Left ventricle myocardium inferior (tissue), 1 donor: ENCODE measurements around the gene ARHGAP24. TPM values are rescaled to one million over a fixed set of nuclear protein-coding genes. Genes with fewer than 3 reads are reported as not detected.

Experiments used
- DNase-seq: peaks from one replicate; pipeline ENCODE4 v3.0.0-alpha.2; 2020
- H3K27ac ChIP-seq: fragments of 200-600 bp; replicated peaks from 2 replicates; pipeline ENCODE4 v1.8.0; 2021
- H3K27me3 ChIP-seq: fragments of 200-600 bp; 2 replicates; pipeline ENCODE4 v1.8.0; 2021; ENCODE audit warnings: low read depth
- H3K36me3 ChIP-seq: fragments of 200-600 bp; 2 replicates; pipeline ENCODE4 v1.8.0; 2021
- H3K4me1 ChIP-seq: fragments of 200-600 bp; 2 replicates; pipeline ENCODE4 v1.8.0; 2021
- H3K4me3 ChIP-seq: fragments of 200-600 bp; 2 replicates; pipeline ENCODE4 v1.8.0; 2021; ENCODE audit warnings: mild to moderate bottlenecking, moderate library complexity
- H3K9me3 ChIP-seq: fragments of 200-600 bp; replicated peaks from 2 replicates; pipeline ENCODE4 v1.8.0; 2021
- intact Hi-C: fragments of 100-400 bp; cut with micrococcal nuclease; formaldehyde crosslinking; loops from one replicate; pipeline ENCODE4 v1.11.0; 2022
- total RNA-seq: library from RNA; stranded (reverse); fragmentation: NEBNext Ultra II Directional; extraction: Animal tissue kit (Norgen Biotek cat#: 25700); gene quantifications from one replicate; pipeline ENCODE4 v1.2.1, GENCODE V29; 2021
- TF ChIP-seq, protein P1 (sequence below): fragments of 200-600 bp; IDR thresholded peaks from 2 replicates; pipeline ENCODE4 v1.8.0; 2021; ENCODE audit warnings: antibody characterized with exemption, mild to moderate bottlenecking, borderline replicate concordance
- donor health status: DM: no; HTN: yes; CAD: no; lungs with severe emphysema.

The ARHGAP24 gene
- total RNA-seq, 1 donor from 2014 or later = 13.7 TPM

GRCh38 chr4:85767649-85768048, 292.7 kb downstream of the ARHGAP24 start:
- DNase-seq = no peak
- TF ChIP-seq, protein P1, sequence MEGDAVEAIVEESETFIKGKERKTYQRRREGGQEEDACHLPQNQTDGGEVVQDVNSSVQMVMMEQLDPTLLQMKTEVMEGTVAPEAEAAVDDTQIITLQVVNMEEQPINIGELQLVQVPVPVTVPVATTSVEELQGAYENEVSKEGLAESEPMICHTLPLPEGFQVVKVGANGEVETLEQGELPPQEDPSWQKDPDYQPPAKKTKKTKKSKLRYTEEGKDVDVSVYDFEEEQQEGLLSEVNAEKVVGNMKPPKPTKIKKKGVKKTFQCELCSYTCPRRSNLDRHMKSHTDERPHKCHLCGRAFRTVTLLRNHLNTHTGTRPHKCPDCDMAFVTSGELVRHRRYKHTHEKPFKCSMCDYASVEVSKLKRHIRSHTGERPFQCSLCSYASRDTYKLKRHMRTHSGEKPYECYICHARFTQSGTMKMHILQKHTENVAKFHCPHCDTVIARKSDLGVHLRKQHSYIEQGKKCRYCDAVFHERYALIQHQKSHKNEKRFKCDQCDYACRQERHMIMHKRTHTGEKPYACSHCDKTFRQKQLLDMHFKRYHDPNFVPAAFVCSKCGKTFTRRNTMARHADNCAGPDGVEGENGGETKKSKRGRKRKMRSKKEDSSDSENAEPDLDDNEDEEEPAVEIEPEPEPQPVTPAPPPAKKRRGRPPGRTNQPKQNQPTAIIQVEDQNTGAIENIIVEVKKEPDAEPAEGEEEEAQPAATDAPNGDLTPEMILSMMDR = no peak
- H3K4me3 ChIP-seq = no peak overlapping the region
- no peaks in the 10 kb centered on the region for H3K36me3 ChIP-seq
- intact Hi-C loops = no loop called here
- H3K27ac ChIP-seq = no peak overlapping the region
- H3K27me3 ChIP-seq = no peaks in the 10 kb centered on the region
- H3K4me1 ChIP-seq = peaks cover 5% of the 10 kb centered on the region
- no peaks in the 10 kb centered on the region for H3K9me3 ChIP-seq

DNA sequence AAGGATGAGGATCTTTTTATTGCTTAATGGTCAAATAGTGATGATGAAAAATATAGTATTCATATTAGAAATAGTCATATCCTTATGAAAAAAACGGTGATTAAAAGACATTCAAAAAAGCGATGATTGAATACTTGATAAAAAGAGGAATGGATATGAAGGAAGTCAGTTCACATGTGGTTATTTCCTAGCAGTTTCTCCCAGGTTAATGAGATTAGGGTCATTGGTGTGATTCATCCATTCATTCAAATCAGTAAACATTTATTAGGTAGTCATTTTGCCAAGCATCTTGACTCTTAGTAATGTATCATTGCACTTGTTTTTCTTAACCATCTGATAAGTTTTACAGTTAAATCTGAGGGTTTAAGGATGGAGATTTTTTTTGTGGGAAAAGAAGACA, 294.1 kb downstream of the ARHGAP24 start:
- Histone ChIP-seq H3K27me3 (no peaks in the 10 kb centered on the region), H3K36me3 (no peaks in the 10 kb centered on the region), H3K9me3 (no peaks in the 10 kb centered on the region), H3K4me3 (no peak overlapping the region), H3K4me1 (peaks cover 1% of the 10 kb centered on the region), H3K27ac (no peak overlapping the region)
- TF ChIP-seq, protein P1 = no peak
- intact Hi-C loops = no loop called here
- DNase-seq = no peak

- no peaks in the 10 kb centered on the region for H3K9me3 ChIP-seq
- TF ChIP-seq, protein P1 = no peak
- DNase-seq = no peak
- no peaks in the 10 kb centered on the region for H3K36me3 ChIP-seq
- H3K4me1 ChIP-seq = peaks cover 10% of the 10 kb centered on the region
- H3K4me3 ChIP-seq = no peak overlapping the region
- no peak overlapping the region for H3K27ac ChIP-seq
- no peaks in the 10 kb centered on the region for H3K27me3 ChIP-seq
- intact Hi-C loops = no loop called here
Measured at GRCh38 chr4:85772470-85772869, 297.5 kb downstream of the ARHGAP24 start.

- DNase-seq = no peak
- Histone ChIP-seq H3K9me3 (no peaks in the 10 kb centered on the region), H3K4me1 (peaks cover 17% of the 10 kb centered on the region), H3K27me3 (no peaks in the 10 kb centered on the region), H3K27ac (no peak overlapping the region), H3K4me3 (no peak overlapping the region), H3K36me3 (no peaks in the 10 kb centered on the region)
- intact Hi-C loops = no loop called here
- TF ChIP-seq, protein P1 = no peak
Measured at GRCh38 chr4:85773372-85773771, 298.4 kb downstream of the ARHGAP24 start.

GRCh38 chr4:85774000-85774399, 299.1 kb downstream of the ARHGAP24 start:
- peaks cover 23% of the 10 kb centered on the region for H3K4me1 ChIP-seq
- intact Hi-C loops = no loop called here
- DNase-seq = no peak

More at GRCh38 chr4:85774000-85774399, 299.1 kb downstream of the ARHGAP24 start:
- Histone ChIP-seq H3K36me3 (no peaks in the 10 kb centered on the region), H3K27ac (no peak overlapping the region), H3K9me3 (no peaks in the 10 kb centered on the region), H3K27me3 (no peaks in the 10 kb centered on the region), H3K4me3 (no peak overlapping the region)
- TF ChIP-seq, protein P1 = no peak
